Kidney epithelial cell (primary cell): ENCODE results near the gene TMEM9B. TPM values are rescaled to one million over a fixed set of nuclear protein-coding genes. Genes with fewer than 3 reads are reported as not detected.

Experiments
- DNase-seq: peaks from one replicate; pipeline ENCODE4 v3.0.0-alpha.2; 2010; ENCODE audit warnings: low read depth
- H3K27me3 ChIP-seq: 2 replicates; pipeline ENCODE4 v1.6.0; 2011; ENCODE audit warnings: low read length; ENCODE audit not compliant: control insufficient read depth, insufficient read depth
- H3K36me3 ChIP-seq: 2 replicates; pipeline ENCODE4 v1.5.1; 2011; ENCODE audit warnings: low read length; ENCODE audit not compliant: control insufficient read depth, insufficient read depth
- H3K4me3 ChIP-seq: 2 replicates; pipeline ENCODE4 v1.5.1; 2011; ENCODE audit warnings: low read depth, mild to moderate bottlenecking, control low read depth, low read length
- CTCF ChIP-seq: IDR thresholded peaks from 2 replicates; pipeline ENCODE4 v1.5.1; 2011; ENCODE audit warnings: mild to moderate bottlenecking, moderate library complexity, low read length, control low read depth, inconsistent platforms; ENCODE audit not compliant: insufficient read depth, poor library complexity, severe bottlenecking
- total RNA-seq: library from RNA; depleted of rRNA; stranded (reverse); fragments of >200 nt; gene quantifications from 2 replicates; pipeline ENCODE4 v1.2.3, GENCODE V29; 2015

TMEM9B gene
- total RNA-seq, 1 donor from 2014 or later, result 51.4 TPM

- H3K27me3 ChIP-seq, result no peaks in the 10 kb centered on the region
- no peak overlapping the region for H3K4me3 ChIP-seq
- no peak for TF ChIP-seq CTCF
- no peak for DNase-seq
- H3K36me3 ChIP-seq, result no peaks in the 10 kb centered on the region
These were observed 35.1 kb downstream of the TMEM9B start for GRCh38 chr11:8928981-8929615.

- no peaks in the 10 kb centered on the region for H3K36me3 ChIP-seq
- no peak for DNase-seq
- H3K27me3 ChIP-seq, result no peaks in the 10 kb centered on the region
- TF ChIP-seq CTCF, result no peak
- no peak overlapping the region for H3K4me3 ChIP-seq
These were observed 36.0 kb downstream of the TMEM9B start for GRCh38 chr11:8928205-8928604.

GRCh38 chr11:8927233-8927632 is 37.0 kb downstream of the TMEM9B start:
- H3K27me3 ChIP-seq, result no peaks in the 10 kb centered on the region
- no peaks in the 10 kb centered on the region for H3K36me3 ChIP-seq
- no peak overlapping the region for H3K4me3 ChIP-seq
- DNase-seq, result no peak
- TF ChIP-seq CTCF, result no peak

- TF ChIP-seq CTCF, result no peak
- DNase-seq, result no peak
- no peak overlapping the region for H3K4me3 ChIP-seq
- no peaks in the 10 kb centered on the region for H3K27me3 ChIP-seq
- no peaks in the 10 kb centered on the region for H3K36me3 ChIP-seq
These were observed 38.0 kb downstream of the TMEM9B start for GRCh38 chr11:8926236-8926635.

GRCh38 chr11:8925711-8926110 is 38.5 kb downstream of the TMEM9B start:
- TF ChIP-seq CTCF, result no peak
- Histone ChIP-seq H3K36me3 (no peaks in the 10 kb centered on the region), H3K4me3 (no peak overlapping the region), H3K27me3 (no peaks in the 10 kb centered on the region)
- no peak for DNase-seq

GRCh38 chr11:8922691-8923090 is 41.6 kb downstream of the TMEM9B start:
- Histone ChIP-seq H3K36me3 (peaks cover 3% of the 10 kb centered on the region), H3K4me3 (no peak overlapping the region), H3K27me3 (no peaks in the 10 kb centered on the region)
- TF ChIP-seq CTCF, result no peak
- DNase-seq, result no peak
